SHP77 (cell line): ENCODE measurements around the gene PTPRN2.
"Not testable (repeated sequence)": the region's sequence is repeated elsewhere in the genome, so short reads cannot be mapped to it uniquely, and the experiment has no call there.

Experiments
- DNase-seq, 2 experiments: peaks; one replicate each; lab custom pipeline; 2025; lab: John Stamatoyannopoulos, UW

PTPRN2 gene

GRCh38 chr7:158278745-158279320 lies 308.8 kb downstream of the PTPRN2 start:
- no peak for DNase-seq

GRCh38 chr7:158277219-158278141 lies 310.1 kb downstream of the PTPRN2 start:
- no peak for DNase-seq

GRCh38 chr7:158276414-158277218 lies 311.0 kb downstream of the PTPRN2 start:
- no peak for DNase-seq

GRCh38 chr7:158275711-158276413 lies 311.8 kb downstream of the PTPRN2 start:
- no peak for DNase-seq

- DNase-seq, result no peak
Observed at GRCh38 chr7:158274996-158275395, 312.6 kb downstream of the PTPRN2 start.

- DNase-seq, result no peak
Observed at GRCh38 chr7:158274404-158274811, 313.2 kb downstream of the PTPRN2 start.

GRCh38 chr7:158273756-158274342 lies 313.8 kb downstream of the PTPRN2 start:
- DNase-seq, result not testable (repeated sequence)

GRCh38 chr7:158273138-158273651 lies 314.4 kb downstream of the PTPRN2 start:
- no peak for DNase-seq

GRCh38 chr7:158272509-158273137 lies 315.0 kb downstream of the PTPRN2 start:
- no peak for DNase-seq

GRCh38 chr7:158272091-158272490 lies 315.5 kb downstream of the PTPRN2 start:
- DNase-seq, result no peak

- DNase-seq, result no peak
Observed at GRCh38 chr7:158271646-158272045, 316.0 kb downstream of the PTPRN2 start.

- DNase-seq, result no peak
Observed at GRCh38 chr7:158270856-158271413, 316.7 kb downstream of the PTPRN2 start.

- DNase-seq, result no peak
Observed at GRCh38 chr7:158270106-158270775, 317.4 kb downstream of the PTPRN2 start.

- no peak for DNase-seq
Observed at GRCh38 chr7:158268816-158269535, 318.6 kb downstream of the PTPRN2 start.

- DNase-seq, result no peak
Observed at GRCh38 chr7:158267742-158268435, 319.7 kb downstream of the PTPRN2 start.

GRCh38 chr7:158266817-158267741 lies 320.5 kb downstream of the PTPRN2 start:
- no peak for DNase-seq

- DNase-seq, result no peak
Observed at GRCh38 chr7:158266426-158266816, 321.2 kb downstream of the PTPRN2 start.

- DNase-seq, result no peak
Observed at GRCh38 chr7:158265743-158266080, 321.9 kb downstream of the PTPRN2 start.
